ENCODE results near the gene BRD3. TPM values are rescaled to one million over a fixed set of nuclear protein-coding genes. Genes with fewer than 3 reads are reported as not detected.

BRD3 gene
- polyA plus RNA-seq, 1 donor from 2014 or later, result 35.7 TPM

- no peaks in the 10 kb centered on the region for H3K36me3 Mint-ChIP-seq
- peaks cover 0 to 2% (median 0%) of the 10 kb centered on the region in 3 donors for H3K9me3 Mint-ChIP-seq
- no peak overlapping the region for H3K27ac Mint-ChIP-seq
- no peaks in the 10 kb centered on the region for H3K4me1 Mint-ChIP-seq
- H3K4me3 Mint-ChIP-seq, result no peak overlapping the region
- H3K27me3 Mint-ChIP-seq, result peaks cover 4% of the 10 kb centered on the region
Measured at GRCh38 chr9:134007571-134007970, 60.3 kb downstream of the BRD3 start.

GRCh38 chr9:134007150-134007549 is 60.7 kb downstream of the BRD3 start:
- Mint-ChIP-seq H3K27me3 (peaks cover 4% of the 10 kb centered on the region), H3K9me3 (peaks cover 0 to 2% (median 0%) of the 10 kb centered on the region in 3 donors), H3K36me3 (no peaks in the 10 kb centered on the region), H3K4me3 (no peak overlapping the region), H3K4me1 (no peaks in the 10 kb centered on the region), H3K27ac (no peak overlapping the region)

DNA sequence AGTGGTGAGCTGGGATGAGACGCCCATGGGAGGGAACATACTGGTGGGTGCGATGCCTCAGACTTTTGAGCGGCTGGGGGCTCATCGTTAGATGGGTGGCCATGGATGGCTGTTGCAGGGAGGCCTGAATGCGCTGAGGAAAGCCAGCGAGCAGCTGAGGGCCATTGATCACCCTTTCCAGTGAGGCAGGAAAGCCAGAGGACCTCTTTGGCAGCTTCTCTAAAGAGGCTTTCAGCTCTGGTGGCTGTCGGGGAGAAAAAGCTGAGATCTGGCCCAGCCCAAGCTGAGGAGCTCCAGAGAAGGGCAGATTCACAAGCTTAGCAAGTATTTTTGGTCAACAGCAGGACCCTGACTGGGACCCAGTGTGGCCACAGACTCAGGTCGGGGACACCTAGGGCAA is 62.4 kb downstream of the BRD3 start:
- H3K4me1 Mint-ChIP-seq, result peaks cover 0 to 4% (median 1%) of the 10 kb centered on the region in 3 donors
- no peaks in the 10 kb centered on the region for H3K36me3 Mint-ChIP-seq
- no peak overlapping the region for H3K27ac Mint-ChIP-seq
- H3K27me3 Mint-ChIP-seq, result peaks cover 4% of the 10 kb centered on the region
- no peak overlapping the region for H3K4me3 Mint-ChIP-seq
- peaks cover 0 to 2% (median 0%) of the 10 kb centered on the region in 3 donors for H3K9me3 Mint-ChIP-seq

DNA sequence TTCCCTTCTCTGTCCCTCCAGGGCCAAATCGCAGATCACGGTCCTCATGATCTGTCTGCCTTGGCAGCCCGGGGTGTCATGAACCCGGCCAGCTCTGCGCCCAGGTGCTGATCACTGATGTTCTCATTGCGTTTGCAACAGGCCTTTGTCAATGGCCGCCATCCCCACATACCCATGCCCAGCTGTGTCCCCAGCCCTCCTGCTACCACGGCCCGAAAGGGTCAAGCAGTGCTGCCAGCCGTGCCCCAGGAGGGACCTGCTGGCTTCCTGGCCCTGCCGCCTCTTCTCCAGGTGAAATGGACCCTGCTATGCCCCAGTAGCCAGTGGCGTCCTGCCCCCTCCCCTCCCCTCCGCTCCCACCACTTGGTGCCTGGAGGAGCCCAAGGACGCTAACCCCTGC is 62.9 kb downstream of the BRD3 start:
- Mint-ChIP-seq H3K4me1 (peaks cover 0 to 4% (median 3%) of the 10 kb centered on the region in 3 donors), H3K27ac (no peak overlapping the region), H3K9me3 (peaks cover 0 to 2% (median 0%) of the 10 kb centered on the region in 3 donors), H3K27me3 (peaks cover 9% of the 10 kb centered on the region), H3K4me3 (no peak overlapping the region), H3K36me3 (no peaks in the 10 kb centered on the region)

DNA sequence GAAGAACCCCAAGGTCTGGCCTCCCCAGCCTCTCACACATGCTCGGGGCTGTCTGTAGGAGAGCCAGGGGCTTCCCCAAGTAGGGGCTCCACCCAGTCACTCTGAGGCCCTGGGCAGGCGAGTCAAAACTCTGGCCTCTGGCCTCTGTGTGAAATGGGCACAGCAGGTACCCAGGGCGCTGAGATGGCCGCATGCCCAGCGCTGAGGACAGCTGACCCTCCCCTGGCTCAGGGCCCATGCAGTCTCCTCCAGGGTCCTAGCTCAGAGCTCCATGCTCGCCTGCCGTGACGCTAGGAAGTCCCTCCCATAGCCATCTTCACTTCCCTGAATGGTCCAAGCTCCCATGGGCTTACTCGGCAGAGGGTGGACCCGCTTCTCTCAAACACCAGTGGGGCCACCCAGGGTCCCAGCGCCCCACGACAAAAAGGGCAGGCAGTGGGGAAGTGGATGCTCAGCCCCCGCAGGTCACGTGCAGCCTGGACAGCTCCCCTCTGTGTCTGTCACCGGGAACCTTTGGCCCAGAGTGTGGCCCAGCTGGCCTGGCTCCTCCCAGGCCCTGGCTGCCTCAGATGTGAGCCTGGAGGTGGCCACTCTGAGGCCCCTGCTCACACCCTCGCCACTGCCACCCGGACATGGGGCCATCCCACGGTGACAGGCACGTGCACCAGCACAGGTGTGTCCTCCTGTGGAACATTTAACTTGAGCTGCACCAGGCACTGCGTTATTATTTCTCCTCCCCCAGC is 63.5 kb downstream of the BRD3 start:
- peaks cover 10% of the 10 kb centered on the region for H3K27me3 Mint-ChIP-seq
- H3K4me1 Mint-ChIP-seq, result peaks cover 0 to 4% (median 3%) of the 10 kb centered on the region in 3 donors
- no peak overlapping the region for H3K4me3 Mint-ChIP-seq
- H3K27ac Mint-ChIP-seq, result no peak overlapping the region
- H3K36me3 Mint-ChIP-seq, result no peaks in the 10 kb centered on the region
- peaks cover 0 to 2% (median 0%) of the 10 kb centered on the region in 3 donors for H3K9me3 Mint-ChIP-seq

GRCh38 chr9:134003237-134003636 is 64.6 kb downstream of the BRD3 start:
- H3K9me3 Mint-ChIP-seq, result peaks cover 0 to 2% (median 0%) of the 10 kb centered on the region in 3 donors
- peaks cover 0 to 4% (median 3%) of the 10 kb centered on the region in 3 donors for H3K4me1 Mint-ChIP-seq

DNA sequence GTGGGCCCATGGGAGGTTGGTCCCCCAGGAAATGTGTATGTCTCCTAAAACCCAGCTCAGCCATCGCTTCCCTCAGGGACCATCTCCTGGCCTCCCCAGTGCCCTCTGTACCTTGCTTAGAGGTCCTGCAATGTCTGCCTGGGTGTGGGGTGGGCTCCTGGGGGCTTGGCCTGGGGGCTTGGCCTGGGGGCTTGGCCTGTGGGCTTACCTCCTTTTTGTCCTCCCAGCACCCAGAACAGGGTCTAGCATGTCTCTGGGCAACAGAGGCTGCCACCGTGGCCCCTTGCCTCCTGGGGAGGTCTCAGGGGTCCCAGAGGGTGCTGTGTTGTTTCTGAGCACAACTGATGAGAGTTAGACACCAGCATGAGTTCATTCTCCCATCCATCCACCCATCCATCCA is 65.0 kb downstream of the BRD3 start:
- H3K4me3 Mint-ChIP-seq, result no peak overlapping the region
- no peak overlapping the region for H3K27ac Mint-ChIP-seq
- peaks cover 0 to 4% (median 3%) of the 10 kb centered on the region in 3 donors for H3K4me1 Mint-ChIP-seq
- H3K27me3 Mint-ChIP-seq, result peaks cover 9% of the 10 kb centered on the region
- H3K36me3 Mint-ChIP-seq, result no peaks in the 10 kb centered on the region
- peaks cover 0 to 2% (median 0%) of the 10 kb centered on the region in 3 donors for H3K9me3 Mint-ChIP-seq

More at GRCh38 chr9:134003237-134003636, 64.6 kb downstream of the BRD3 start:
- Mint-ChIP-seq H3K4me3 (no peak overlapping the region), H3K27me3 (peaks cover 9% of the 10 kb centered on the region), H3K36me3 (no peaks in the 10 kb centered on the region), H3K27ac (no peak overlapping the region)

DNA sequence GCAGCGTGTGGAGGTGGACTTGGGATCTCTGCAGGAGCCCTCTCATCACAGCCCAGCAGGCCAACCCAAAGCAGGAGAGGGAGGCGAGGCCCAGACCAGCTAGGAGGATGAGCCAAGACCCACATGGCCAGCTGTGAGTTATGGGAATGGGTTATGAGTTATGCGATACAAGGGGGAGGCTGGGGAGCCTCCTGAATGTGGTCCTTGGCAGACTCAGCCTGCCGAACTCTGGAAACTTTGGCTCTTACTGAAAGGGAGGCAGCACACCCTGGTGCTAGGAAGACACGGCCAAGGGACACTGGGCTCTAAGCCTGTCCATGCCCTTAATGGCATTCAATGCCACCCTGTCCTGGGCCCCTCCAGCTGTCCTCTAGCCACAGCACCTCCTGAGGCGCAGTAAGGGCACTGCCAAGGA is 68.0 kb downstream of the BRD3 start:
- peaks cover 0 to 2% (median 0%) of the 10 kb centered on the region in 3 donors for H3K9me3 Mint-ChIP-seq
- peak overlapping the region in 1 of 3 donors; percentile 35 for H3K27ac Mint-ChIP-seq
- peaks cover 6% of the 10 kb centered on the region for H3K27me3 Mint-ChIP-seq
- no peaks in the 10 kb centered on the region for H3K36me3 Mint-ChIP-seq
- peaks cover 0 to 4% (median 3%) of the 10 kb centered on the region in 3 donors for H3K4me1 Mint-ChIP-seq
- H3K4me3 Mint-ChIP-seq, result no peak overlapping the region

GRCh38 chr9:133998915-133999595 is 68.8 kb downstream of the BRD3 start:
- Mint-ChIP-seq H3K4me3 (peak overlapping the region in 1 of 4 donors; percentile 30), H3K27me3 (peaks cover 6% of the 10 kb centered on the region), H3K4me1 (peaks cover 3 to 9% (median 8%) of the 10 kb centered on the region in 3 donors), H3K36me3 (no peaks in the 10 kb centered on the region), H3K9me3 (peaks cover 0 to 2% (median 0%) of the 10 kb centered on the region in 3 donors), H3K27ac (no peak overlapping the region)

- Mint-ChIP-seq H3K27ac (no peak overlapping the region), H3K4me1 (peaks cover 3 to 11% (median 10%) of the 10 kb centered on the region in 3 donors), H3K4me3 (peak overlapping the region in 1 of 4 donors; percentile 48), H3K9me3 (no peaks in the 10 kb centered on the region), H3K27me3 (peaks cover 6% of the 10 kb centered on the region), H3K36me3 (no peaks in the 10 kb centered on the region)
Measured at GRCh38 chr9:133997584-133997983, 70.2 kb downstream of the BRD3 start.

DNA sequence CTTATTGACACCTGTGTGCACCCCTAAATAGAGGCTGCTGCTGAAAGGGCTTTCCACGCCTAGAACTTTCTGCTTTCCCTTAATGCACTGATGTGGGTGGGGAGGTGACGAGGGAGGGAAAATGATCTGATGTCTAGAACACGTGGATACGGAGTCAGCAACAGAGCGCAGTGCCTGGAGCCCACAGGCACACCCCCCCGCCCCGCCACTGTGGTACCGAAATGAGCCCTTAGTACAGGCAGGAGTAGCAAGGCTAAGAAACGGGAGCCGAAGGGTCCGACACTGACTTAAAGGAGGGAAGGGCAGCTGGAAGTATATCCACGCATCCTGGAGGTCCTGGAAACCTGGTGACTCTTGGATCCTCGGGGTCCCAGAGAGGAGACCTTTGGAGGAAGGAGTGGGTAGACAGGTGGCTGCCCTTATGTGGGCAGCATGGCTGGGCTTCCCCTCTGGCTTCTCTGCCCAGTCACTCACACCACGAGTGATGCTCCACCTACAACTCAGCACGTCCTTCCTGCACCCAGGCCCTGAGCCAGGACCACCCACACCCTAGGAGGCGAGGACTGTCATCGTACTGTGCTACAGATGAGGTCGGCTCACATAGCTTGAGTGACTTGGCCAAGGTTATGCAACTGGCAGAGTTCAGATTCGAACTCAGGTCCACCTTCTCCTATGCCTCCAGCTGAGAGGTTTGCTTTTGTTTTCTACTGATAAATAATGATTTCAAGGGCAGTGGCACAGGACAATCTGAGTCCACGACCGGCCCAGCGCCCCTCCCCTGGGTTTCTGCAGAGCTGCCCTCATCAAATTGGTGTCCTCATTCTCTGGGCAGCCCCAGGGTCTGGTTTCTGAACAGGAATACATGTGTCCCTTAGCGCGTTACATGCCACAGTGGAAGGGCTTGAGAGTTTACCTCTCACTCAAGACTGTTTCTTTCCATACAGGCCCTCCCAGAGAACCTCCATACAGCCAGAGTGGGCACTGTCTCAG is 71.0 kb downstream of the BRD3 start:
- Mint-ChIP-seq H3K9me3 (no peaks in the 10 kb centered on the region), H3K4me3 (peak overlapping the region in 1 of 4 donors; percentile 48), H3K4me1 (peaks cover 3 to 11% (median 10%) of the 10 kb centered on the region in 3 donors), H3K36me3 (no peaks in the 10 kb centered on the region), H3K27me3 (peaks cover 6% of the 10 kb centered on the region), H3K27ac (no peak overlapping the region)

DNA sequence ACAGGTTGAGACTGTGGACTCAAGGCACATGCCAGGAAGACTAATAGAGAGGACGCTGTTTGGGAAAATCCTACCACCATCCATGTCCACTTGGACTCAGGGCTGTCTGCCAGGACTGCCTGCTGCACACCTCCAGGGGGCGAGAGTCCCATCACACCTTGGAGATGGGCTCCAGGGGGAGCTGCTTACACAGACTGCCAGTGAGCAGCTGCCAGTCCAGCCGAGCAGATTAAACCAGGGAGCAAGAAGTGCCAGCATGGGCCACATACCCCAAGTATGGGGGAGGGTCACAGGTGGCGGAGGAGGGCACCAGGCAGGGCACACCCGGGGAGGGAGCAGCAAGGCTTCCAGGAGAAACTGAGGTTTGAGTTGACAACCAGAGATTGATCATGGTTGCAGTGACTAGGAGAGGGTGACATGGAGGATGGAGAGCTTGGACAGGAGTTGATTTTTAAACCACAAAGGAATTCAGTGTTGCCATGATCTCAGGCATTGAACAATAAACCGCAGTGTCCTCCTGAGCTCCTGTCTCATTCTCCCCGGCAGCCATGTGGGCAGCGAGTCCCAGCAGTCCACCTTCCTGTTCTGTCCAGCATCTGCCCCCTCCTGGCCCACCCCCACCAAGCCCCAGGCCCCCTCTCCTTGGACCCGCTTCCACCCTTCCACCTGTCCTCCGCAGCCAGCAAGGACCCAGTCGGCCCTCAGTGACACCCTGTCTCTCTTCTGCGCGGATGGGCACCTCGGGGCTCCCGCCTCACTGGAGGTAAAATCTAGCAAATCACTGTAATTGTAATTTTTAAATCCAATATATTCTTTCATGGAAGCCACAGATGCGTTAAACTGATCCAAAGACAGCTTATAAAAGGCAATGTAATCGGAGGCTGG is 72.6 kb downstream of the BRD3 start:
- Mint-ChIP-seq H3K27me3 (peaks cover 4% of the 10 kb centered on the region), H3K36me3 (no peaks in the 10 kb centered on the region), H3K4me1 (peaks cover 6 to 12% (median 8%) of the 10 kb centered on the region in 3 donors), H3K9me3 (no peaks in the 10 kb centered on the region), H3K4me3 (peak overlapping the region in 1 of 4 donors; percentile 48), H3K27ac (peak overlapping the region in 2 of 3 donors; percentile 5 to 39)

DNA sequence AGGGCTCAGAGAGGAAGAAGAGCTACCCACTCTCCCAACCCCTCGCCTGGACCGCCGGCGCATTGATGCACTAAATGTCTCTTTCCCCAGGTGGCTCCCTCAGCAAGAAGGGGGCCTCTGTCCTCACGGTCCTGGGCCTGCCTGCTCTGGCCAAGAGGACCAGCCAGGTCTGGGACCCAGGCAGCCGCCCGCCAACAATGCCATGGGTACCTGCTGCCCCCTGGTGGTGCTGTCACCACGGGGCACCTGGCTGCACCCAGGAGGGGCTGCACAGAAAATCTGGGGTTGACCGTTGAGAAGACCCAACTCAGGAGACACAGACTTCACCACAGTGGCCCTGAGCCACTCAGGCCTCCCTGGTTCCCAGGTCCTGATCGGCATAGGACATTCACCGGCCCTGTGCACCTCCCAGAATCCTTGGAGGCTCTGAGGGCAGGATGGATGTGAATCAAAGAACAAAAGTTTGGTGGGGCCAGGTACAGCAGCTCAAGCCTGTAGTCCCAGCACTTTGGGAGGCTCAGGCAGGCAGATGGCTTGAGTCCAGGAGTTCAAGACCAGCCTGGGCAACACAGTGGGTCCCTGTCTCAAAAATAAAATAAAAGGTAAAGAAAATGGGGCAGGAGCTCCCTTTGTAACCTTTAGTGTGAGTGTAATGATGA is 73.3 kb downstream of the BRD3 start:
- H3K36me3 Mint-ChIP-seq, result no peaks in the 10 kb centered on the region

More for the DNA sequence above, 73.3 kb downstream of the BRD3 start:
- peak overlapping the region in 2 of 3 donors; percentile 5 to 93 for H3K27ac Mint-ChIP-seq
- peak overlapping the region; percentile 68 to 94 (median 89) for H3K4me3 Mint-ChIP-seq
- peaks cover 10 to 16% (median 14%) of the 10 kb centered on the region in 3 donors for H3K4me1 Mint-ChIP-seq
- H3K27me3 Mint-ChIP-seq, result no peaks in the 10 kb centered on the region
- H3K9me3 Mint-ChIP-seq, result no peaks in the 10 kb centered on the region

Measured in IgD-negative memory B cell (primary cell).